AG09309 (cell line): ENCODE results near the gene AKAP10.
A peak's percentile ranks its signal among the peaks of the same experiment; 100 is the strongest.

Experiments used
- DNase-seq: peaks from one replicate; pipeline ENCODE4 v3.0.0-alpha.2; 2010; ENCODE audit warnings: low read depth
- H3K4me3 ChIP-seq: 2 replicates; pipeline ENCODE4 v1.5.1; 2011; ENCODE audit warnings: mild to moderate bottlenecking, low read depth, low read length, moderate library complexity; ENCODE audit not compliant: control insufficient read depth
- CTCF ChIP-seq: IDR thresholded peaks from 2 replicates; pipeline ENCODE4 v1.5.1; 2011; ENCODE audit warnings: mild to moderate bottlenecking, low read depth, low read length, inconsistent platforms; ENCODE audit not compliant: insufficient read depth, control insufficient read depth; ENCODE audit errors: missing control alignments

The AKAP10 gene

DNA sequence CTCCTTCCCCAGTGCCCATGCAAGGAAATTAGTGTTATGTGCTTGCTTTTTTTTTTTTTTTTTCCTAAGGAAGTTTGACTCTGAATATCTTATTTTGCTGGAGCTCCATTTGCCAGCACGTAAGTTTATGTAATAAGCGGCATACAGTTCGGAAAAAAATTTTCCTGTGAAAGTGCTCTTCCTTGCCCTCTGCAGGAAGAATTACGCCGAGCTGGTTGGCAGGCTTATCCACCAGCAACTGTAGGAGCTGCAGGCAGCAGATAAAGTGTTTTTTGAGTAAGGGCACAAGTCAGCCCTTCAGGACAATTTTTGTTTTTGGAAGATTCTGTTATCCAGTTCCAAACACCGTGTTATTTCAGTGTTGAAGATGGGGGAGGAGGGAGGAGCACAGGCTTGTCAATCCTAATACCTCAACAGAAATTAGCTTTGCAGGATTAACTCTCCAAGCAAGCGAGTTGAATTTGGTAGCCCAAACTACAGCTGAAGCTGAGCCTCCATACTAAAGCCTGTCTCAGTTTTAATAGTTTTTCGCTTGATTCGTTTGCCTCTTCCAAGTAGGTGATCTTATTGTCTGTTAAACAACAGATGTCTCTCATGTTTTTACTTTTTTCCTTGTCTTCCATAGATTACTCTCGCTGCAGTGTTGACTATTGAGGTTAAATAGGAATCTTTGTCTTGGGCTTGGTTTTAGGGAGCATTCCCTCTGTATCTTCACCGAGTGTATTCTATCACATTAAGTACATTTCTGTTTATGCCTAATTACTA lies 32.7 kb upstream of the AKAP10 start:
- DNase-seq: peak; percentile 43
- TF ChIP-seq CTCF: peak; percentile 63
- peak overlapping the region; percentile 36 for H3K4me3 ChIP-seq

GRCh38 chr17:20009302-20010098 lies 31.9 kb upstream of the AKAP10 start, which contains the start of gene SPECC1:
Gene SPECC1 (plus strand): TSS chr17:20009359. CDS start chr17:20096652, 87,293 bp downstream.
- TF ChIP-seq CTCF: peak; percentile 61
- DNase-seq: no peak
- peak within 1 kb of the TSS; percentile 73 for H3K4me3 ChIP-seq

DNA sequence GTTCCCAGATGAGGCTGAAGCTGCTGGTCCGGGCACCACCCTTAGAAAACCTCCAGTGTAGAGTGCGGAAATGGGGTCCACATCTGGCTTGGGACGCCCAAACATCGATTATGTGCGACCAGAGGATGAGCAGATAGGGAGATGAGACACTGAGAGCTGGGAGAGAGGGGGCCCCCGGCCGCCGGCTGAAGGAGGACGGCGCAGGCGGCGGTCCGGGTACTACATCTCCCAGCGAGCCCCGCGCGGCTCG lies 31.3 kb upstream of the AKAP10 start:
- DNase-seq: no peak
- no peak for TF ChIP-seq CTCF
- peak overlapping the region; percentile 73 for H3K4me3 ChIP-seq

- DNase-seq: no peak
- TF ChIP-seq CTCF: no peak
- peak overlapping the region; percentile 73 for H3K4me3 ChIP-seq
Observed at GRCh38 chr17:20008242-20009051, 30.8 kb upstream of the AKAP10 start.

- no peak for TF ChIP-seq CTCF
- no peak for DNase-seq
- no peak overlapping the region for H3K4me3 ChIP-seq
Observed at GRCh38 chr17:19996502-19996901, 18.9 kb upstream of the AKAP10 start.

DNA sequence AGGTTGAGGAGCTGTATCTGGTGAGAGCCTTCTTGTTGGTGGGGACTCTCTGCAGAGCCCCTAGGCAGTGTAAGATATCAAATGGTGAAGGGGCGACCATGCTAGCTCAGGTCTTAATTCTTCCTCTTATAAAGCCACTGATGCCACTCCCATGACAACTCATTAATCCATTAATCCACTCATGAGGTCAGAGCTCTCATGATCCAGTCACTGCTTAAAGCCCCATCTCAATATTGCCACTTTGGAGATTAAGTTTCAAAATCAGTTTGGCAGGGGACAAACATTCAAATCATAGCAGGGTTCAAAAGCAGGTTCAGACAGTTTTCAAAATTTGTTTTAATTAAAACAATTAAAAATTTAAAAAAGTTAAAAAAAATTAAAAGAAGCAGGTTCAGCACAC lies 18.5 kb upstream of the AKAP10 start:
- no peak for TF ChIP-seq CTCF
- H3K4me3 ChIP-seq: no peak overlapping the region
- DNase-seq: no peak
